Coronary artery (tissue), 2 donors: ENCODE data around the gene RPS14.

ENCODE experiments used
- DNase-seq: peaks from one replicate; pipeline ENCODE4 v3.0.0-alpha.2; 2017; ENCODE audit warnings: low spot score
- H3K27ac ChIP-seq, 2 donors: fragments of 200-600 bp; sonication (generic); one replicate each; pipeline ENCODE4 v1.5.1; 2016 to 2019
- H3K4me3 ChIP-seq: fragments of 200-600 bp; sonication (generic); 2 replicates; pipeline ENCODE4 v1.5.1; 2016; ENCODE audit warnings: mild to moderate bottlenecking, moderate library complexity
- TF ChIP-seq, protein P1 (sequence below): fragments of 200-600 bp; sonication (generic); IDR thresholded peaks from one replicate; pipeline ENCODE4 v1.5.1; 2019; ENCODE audit warnings: antibody characterized with exemption

RPS14 gene

DNA sequence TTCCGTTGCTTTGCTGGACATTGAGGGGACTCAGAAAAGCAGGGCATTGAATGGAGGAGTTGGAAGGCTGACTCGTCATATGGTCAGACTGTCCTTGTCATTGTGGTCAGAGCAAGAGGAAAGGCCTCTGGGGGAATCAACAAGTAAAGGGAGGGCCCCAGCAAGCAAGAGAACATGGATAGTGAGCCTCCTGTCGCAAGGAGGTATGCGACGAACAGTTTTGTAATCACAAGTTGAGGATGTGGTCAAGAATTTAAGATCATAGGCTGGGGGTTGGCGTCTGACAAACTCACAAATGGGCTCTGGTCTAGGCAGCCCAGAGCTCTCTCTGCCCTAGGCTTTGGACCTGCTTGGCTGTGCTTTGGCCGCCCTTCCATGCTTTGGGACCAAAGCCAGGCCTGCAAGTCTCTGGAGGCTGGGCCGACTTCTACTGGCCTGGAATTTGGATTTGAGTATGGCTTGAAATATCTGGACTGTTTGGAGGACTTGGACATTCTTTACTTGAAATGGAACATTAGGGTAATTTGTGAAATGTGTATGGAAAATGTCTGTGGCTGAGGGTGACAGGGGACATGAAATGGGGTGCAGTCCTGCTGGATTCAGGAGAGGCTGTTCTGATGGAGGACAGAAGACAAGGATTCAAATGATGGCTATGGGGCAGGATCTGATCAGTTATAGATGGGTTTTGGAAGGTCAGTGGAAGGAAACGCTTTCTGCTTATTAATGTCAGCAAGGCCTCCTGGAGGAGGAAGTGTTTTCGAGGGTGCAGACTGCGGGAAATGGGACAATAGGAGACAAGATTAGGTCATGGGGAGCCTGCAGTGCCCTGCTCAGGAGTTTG is 39.2 kb upstream of the RPS14 start:
- peak overlapping the region; percentile 93 to 97 for H3K27ac ChIP-seq
- DNase-seq, result peak; percentile 95
- peak overlapping the region; percentile 94 for H3K4me3 ChIP-seq
- TF ChIP-seq, protein P1, sequence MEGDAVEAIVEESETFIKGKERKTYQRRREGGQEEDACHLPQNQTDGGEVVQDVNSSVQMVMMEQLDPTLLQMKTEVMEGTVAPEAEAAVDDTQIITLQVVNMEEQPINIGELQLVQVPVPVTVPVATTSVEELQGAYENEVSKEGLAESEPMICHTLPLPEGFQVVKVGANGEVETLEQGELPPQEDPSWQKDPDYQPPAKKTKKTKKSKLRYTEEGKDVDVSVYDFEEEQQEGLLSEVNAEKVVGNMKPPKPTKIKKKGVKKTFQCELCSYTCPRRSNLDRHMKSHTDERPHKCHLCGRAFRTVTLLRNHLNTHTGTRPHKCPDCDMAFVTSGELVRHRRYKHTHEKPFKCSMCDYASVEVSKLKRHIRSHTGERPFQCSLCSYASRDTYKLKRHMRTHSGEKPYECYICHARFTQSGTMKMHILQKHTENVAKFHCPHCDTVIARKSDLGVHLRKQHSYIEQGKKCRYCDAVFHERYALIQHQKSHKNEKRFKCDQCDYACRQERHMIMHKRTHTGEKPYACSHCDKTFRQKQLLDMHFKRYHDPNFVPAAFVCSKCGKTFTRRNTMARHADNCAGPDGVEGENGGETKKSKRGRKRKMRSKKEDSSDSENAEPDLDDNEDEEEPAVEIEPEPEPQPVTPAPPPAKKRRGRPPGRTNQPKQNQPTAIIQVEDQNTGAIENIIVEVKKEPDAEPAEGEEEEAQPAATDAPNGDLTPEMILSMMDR, result no peak

DNA sequence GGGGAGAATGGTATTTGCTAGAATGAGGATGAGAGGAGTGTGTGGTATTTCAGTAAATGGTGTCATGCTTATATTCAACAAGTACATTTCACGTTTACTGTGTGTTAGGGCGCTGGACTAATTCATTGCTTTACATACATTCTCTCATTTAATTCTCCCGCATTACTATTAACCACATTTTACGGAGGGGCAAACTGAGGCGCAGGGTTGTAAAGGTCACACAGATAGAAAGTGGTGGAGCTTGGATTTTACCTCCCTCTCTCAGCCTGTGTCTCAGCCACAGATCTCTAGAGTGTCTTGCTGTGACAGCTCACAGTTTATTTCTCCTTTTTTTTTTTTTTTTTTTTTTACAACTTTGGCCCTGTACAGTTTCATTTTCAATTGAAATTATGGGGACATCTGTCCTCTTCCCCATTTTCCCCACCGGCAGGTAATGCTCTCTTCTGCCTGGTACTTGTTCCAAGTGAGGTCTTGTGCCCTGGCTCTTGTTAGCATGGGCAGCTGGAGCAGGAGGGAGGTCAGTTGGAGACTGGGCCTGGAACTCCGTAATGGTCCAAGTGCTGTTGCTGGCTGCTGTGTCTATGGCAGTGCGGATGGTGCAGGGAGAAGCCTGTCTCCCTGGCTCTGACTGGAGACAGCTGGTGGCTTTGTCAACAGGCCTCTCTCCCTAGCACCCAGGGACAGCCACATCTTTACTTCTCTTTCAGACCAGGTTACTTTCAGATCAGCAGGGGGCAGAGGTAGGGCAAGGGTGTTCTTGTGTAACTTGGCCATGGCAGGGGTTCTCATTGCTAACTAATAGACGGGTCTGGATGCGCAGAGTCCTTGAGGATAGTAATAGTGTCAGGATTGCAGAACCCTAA is 37.9 kb upstream of the RPS14 start:
- Histone ChIP-seq H3K27ac (peak overlapping the region; percentile 93 to 97), H3K4me3 (peak overlapping the region; percentile 94)
- TF ChIP-seq, protein P1, result no peak
- no peak for DNase-seq

DNA sequence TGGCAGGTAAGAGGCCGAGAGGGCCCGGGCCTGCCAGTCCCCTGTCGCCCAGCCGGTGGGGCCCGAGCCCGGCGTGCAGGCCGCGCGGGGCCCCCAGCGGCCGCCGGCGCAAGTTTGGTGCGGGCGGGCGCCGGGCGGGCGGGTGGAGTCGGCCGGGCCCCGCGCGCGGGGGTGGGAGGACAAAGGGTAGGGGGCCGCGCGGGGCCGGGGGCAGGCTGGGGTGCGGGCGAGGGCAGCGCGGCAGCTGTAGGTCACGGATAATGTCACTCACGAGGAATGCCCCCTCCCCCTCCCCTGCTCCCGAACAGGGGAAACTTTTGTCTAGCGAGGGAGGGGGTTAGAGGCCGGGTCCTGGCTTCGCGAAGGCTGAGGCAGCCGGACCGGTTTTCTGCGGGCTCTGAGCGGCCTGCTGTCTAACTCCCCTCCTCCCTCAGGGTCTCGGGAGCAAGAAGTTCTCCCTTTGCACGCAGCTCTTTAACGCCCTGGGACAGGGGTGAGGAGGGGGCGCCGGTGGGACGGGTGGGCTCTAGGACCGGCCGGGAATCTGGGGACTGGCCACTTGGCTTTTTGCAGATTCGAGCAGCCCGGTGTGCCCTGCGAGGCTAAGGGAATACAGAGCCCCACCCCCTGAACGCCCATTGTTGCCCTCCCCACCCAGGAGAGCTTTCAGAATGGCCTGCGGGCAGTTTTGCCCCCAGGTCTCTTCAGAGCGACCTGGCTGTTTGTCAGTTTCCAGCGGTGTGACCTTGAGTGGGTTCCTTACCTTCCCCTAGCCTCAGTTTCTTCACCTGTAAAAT is 37.1 kb upstream of the RPS14 start:
- DNase-seq, result no peak
- Histone ChIP-seq H3K4me3 (peak overlapping the region; percentile 94), H3K27ac (peak overlapping the region; percentile 93 to 97)
- TF ChIP-seq, protein P1, result no peak

DNA sequence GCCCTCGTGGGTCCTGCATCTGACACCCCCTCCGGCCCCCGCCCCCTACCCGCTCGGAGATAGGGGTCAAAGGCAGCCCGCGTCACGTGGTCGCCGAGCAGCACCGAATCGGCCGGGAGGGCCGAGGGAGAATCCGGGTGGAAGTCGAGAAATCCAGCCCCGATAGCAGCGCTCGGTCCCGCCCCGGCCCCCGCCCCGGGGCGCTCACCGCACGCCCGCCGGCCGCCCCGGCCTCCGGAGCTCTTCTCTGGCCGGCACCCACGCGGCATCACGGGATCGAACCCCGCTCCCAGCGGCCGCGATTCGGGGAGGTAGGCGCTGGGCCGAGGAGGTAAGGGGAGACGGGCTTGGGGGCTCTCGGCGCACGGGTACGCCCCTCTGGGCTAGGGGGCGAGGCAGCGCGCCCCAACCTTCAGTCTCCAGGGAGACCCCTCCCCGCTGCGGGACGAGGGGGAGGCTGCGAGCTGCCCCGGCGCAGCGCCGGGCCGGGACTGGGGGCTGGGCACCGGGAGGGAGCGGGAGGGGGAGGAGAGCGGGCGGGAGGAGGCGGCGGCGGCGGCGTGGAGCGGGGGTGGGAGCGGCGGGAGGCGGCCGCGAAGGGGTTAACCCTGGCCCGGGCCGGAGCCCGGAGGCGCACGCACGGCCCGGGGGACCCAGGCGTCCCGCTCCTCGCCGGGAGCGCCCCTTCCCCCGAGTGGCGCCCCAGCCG is 36.3 kb upstream of the RPS14 start:
- peak overlapping the region; percentile 94 for H3K4me3 ChIP-seq
- DNase-seq, result no peak
- TF ChIP-seq, protein P1, result no peak

DNA sequence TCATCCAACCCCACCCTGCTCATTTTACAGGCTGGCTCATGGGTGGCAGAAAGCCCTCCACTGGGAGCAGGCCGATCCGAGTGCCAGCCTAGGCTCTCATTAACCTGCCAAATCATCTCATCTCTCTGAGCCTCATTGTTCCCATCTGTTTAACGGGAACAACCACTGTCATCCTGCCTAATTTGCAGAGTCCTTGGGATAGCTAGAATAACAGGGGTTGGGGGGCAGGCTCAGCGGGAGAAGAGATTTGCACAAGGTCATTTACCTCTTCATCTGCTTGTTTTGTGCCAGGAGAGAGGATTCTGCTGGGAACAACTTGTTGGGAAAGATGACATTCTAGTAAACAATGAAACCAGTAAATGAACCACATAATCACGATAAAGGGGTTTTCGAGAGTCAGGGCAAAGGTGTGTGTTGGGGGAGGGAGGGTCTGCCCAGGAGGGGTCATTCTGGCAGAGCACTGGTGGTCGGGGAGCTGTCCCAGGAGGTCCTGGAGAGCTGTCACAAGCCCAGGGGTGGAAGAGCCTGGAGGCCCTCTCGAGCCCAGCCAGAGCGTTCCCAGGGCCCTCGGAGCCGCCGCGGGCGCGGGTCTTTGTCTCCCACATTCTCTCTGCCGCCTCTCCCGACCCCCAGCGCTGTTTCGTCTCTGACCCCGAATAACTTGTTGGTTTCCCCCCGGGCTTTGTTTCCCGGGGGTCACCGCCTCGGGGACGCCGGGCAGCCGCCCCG is 35.6 kb upstream of the RPS14 start:
- TF ChIP-seq, protein P1, result no peak
- H3K27ac ChIP-seq, result peak overlapping the region; percentile 93 to 97
- DNase-seq, result no peak
- H3K4me3 ChIP-seq, result peak overlapping the region; percentile 94

More for the DNA sequence above, 36.3 kb upstream of the RPS14 start:
- peak overlapping the region; percentile 93 to 97 for H3K27ac ChIP-seq
